Lower lobe of right lung (tissue), 2 donors: ENCODE data around the gene LSAMP. TPM values are rescaled to one million over a fixed set of nuclear protein-coding genes. Genes with fewer than 3 reads are reported as not detected.

ENCODE experiments used
- ATAC-seq, 2 donors: fragments of 200-7000 bp; cut with Tn5 transposase; one replicate each; pipeline ENCODE4 v1.9.1; 2020 to 2022; ENCODE audit warnings: mild to moderate bottlenecking in 2 of 2, moderate library complexity in 2 of 2
- DNase-seq: peaks from one replicate; pipeline ENCODE4 v3.0.0-alpha.2; 2020
- H3K27ac ChIP-seq: fragments of 200-600 bp; one replicate; pipeline ENCODE4 v1.8.0; 2022
- H3K27me3 ChIP-seq: fragments of 200-600 bp; one replicate; pipeline ENCODE4 v1.8.0; 2022; ENCODE audit warnings: low read depth
- H3K36me3 ChIP-seq: fragments of 200-600 bp; one replicate; pipeline ENCODE4 v1.8.0; 2022; ENCODE audit warnings: mild to moderate bottlenecking
- H3K4me1 ChIP-seq: fragments of 200-600 bp; one replicate; pipeline ENCODE4 v1.8.0; 2022
- H3K4me3 ChIP-seq: fragments of 200-600 bp; one replicate; pipeline ENCODE4 v1.8.0; 2022; ENCODE audit warnings: mild to moderate bottlenecking
- H3K9me3 ChIP-seq: fragments of 200-600 bp; one replicate; pipeline ENCODE4 v1.8.0; 2022
- intact Hi-C: fragments of 100-400 bp; cut with DNase I; formaldehyde crosslinking; loops from one replicate; pipeline ENCODE4 v1.11.0; 2022
- total RNA-seq: library from RNA; stranded (reverse); fragmentation: NEBNext Ultra II Directional; extraction: Animal tissue kit (Norgen Biotek cat#: 25700); gene quantifications from one replicate; pipeline ENCODE4 v1.2.1, GENCODE V29; 2021
- TF ChIP-seq, protein P1 (sequence below): fragments of 200-600 bp; IDR thresholded peaks from one replicate; pipeline ENCODE4 v1.8.0; 2022; ENCODE audit warnings: antibody characterized with exemption, mild to moderate bottlenecking
- donor health status: DM: no; HTN: yes; CAD: no; lungs with severe emphysema.

LSAMP gene
- total RNA-seq, 1 donor from 2014 or later = 20.1 TPM

GRCh38 chr3:115857518-115858136, 587.7 kb downstream of the LSAMP start:
- H3K9me3 ChIP-seq = no peaks in the 10 kb centered on the region
- no peak for ATAC-seq
- DNase-seq = no peak
- H3K36me3 ChIP-seq = no peaks in the 10 kb centered on the region
- no peak overlapping the region for H3K27ac ChIP-seq
- peaks cover 6% of the 10 kb centered on the region for H3K4me1 ChIP-seq
- no peaks in the 10 kb centered on the region for H3K27me3 ChIP-seq
- no peak overlapping the region for H3K4me3 ChIP-seq
- TF ChIP-seq, protein P1, sequence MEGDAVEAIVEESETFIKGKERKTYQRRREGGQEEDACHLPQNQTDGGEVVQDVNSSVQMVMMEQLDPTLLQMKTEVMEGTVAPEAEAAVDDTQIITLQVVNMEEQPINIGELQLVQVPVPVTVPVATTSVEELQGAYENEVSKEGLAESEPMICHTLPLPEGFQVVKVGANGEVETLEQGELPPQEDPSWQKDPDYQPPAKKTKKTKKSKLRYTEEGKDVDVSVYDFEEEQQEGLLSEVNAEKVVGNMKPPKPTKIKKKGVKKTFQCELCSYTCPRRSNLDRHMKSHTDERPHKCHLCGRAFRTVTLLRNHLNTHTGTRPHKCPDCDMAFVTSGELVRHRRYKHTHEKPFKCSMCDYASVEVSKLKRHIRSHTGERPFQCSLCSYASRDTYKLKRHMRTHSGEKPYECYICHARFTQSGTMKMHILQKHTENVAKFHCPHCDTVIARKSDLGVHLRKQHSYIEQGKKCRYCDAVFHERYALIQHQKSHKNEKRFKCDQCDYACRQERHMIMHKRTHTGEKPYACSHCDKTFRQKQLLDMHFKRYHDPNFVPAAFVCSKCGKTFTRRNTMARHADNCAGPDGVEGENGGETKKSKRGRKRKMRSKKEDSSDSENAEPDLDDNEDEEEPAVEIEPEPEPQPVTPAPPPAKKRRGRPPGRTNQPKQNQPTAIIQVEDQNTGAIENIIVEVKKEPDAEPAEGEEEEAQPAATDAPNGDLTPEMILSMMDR = no peak
- intact Hi-C loops = no loop called here

GRCh38 chr3:115855911-115856310, 589.4 kb downstream of the LSAMP start:
- Histone ChIP-seq H3K27me3 (no peaks in the 10 kb centered on the region), H3K9me3 (no peaks in the 10 kb centered on the region), H3K27ac (no peak overlapping the region), H3K4me3 (no peak overlapping the region), H3K4me1 (peaks cover 6% of the 10 kb centered on the region), H3K36me3 (no peaks in the 10 kb centered on the region)
- DNase-seq (no peak), ATAC-seq (no peak)
- TF ChIP-seq, protein P1 = no peak
- intact Hi-C loops = no loop called here

- no peaks in the 10 kb centered on the region for H3K9me3 ChIP-seq
- TF ChIP-seq, protein P1 = no peak
- H3K27ac ChIP-seq = no peak overlapping the region
- DNase-seq (no peak), ATAC-seq (no peak)
- intact Hi-C loops = no loop called here
- H3K4me3 ChIP-seq = no peak overlapping the region
- no peaks in the 10 kb centered on the region for H3K36me3 ChIP-seq
- no peaks in the 10 kb centered on the region for H3K27me3 ChIP-seq
- peaks cover 6% of the 10 kb centered on the region for H3K4me1 ChIP-seq
These were observed 592.2 kb downstream of the LSAMP start for GRCh38 chr3:115853104-115853503.

GRCh38 chr3:115852278-115852677, 593.0 kb downstream of the LSAMP start:
- intact Hi-C loops = no loop called here
- TF ChIP-seq, protein P1 = no peak
- peaks cover under 1% of the 10 kb centered on the region for H3K4me1 ChIP-seq
- no peak overlapping the region for H3K4me3 ChIP-seq
- no peaks in the 10 kb centered on the region for H3K36me3 ChIP-seq
- ATAC-seq (no peak), DNase-seq (no peak)
- H3K9me3 ChIP-seq = no peaks in the 10 kb centered on the region
- no peaks in the 10 kb centered on the region for H3K27me3 ChIP-seq
- H3K27ac ChIP-seq = no peak overlapping the region

DNA sequence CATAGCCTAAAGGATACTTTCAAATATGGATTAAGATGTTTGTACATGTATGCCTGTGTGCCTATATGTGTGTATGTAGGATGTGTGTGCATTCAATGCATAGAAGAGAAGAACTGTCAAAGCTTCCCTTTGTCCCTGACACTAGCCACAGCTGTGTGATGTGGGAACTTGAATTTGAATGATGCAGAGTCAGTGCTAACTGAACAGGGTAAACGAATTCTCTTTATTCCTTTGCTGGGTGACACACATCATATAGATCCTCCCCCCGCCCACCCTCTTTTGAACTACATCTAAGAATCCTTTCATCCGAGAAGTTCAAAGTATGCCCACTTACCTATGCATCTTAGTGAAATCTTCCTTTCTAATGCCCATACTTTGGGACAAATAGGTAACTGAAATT, 593.7 kb downstream of the LSAMP start:
- intact Hi-C loops = no loop called here
- Histone ChIP-seq H3K36me3 (no peaks in the 10 kb centered on the region), H3K9me3 (no peaks in the 10 kb centered on the region), H3K27ac (no peak overlapping the region), H3K4me3 (no peak overlapping the region), H3K4me1 (no peaks in the 10 kb centered on the region), H3K27me3 (no peaks in the 10 kb centered on the region)
- ATAC-seq = no peak
- TF ChIP-seq, protein P1 = no peak
- DNase-seq = no peak

- no peaks in the 10 kb centered on the region for H3K4me1 ChIP-seq
- ATAC-seq (no peak), DNase-seq (no peak)
- H3K4me3 ChIP-seq = no peak overlapping the region
- H3K27ac ChIP-seq = no peak overlapping the region
- no peaks in the 10 kb centered on the region for H3K36me3 ChIP-seq
- intact Hi-C loops = no loop called here
- no peaks in the 10 kb centered on the region for H3K9me3 ChIP-seq
- H3K27me3 ChIP-seq = no peaks in the 10 kb centered on the region
- TF ChIP-seq, protein P1 = no peak
These were observed 596.6 kb downstream of the LSAMP start for GRCh38 chr3:115848641-115849040.
